ENCODE results near the gene INTS1.

DNA sequence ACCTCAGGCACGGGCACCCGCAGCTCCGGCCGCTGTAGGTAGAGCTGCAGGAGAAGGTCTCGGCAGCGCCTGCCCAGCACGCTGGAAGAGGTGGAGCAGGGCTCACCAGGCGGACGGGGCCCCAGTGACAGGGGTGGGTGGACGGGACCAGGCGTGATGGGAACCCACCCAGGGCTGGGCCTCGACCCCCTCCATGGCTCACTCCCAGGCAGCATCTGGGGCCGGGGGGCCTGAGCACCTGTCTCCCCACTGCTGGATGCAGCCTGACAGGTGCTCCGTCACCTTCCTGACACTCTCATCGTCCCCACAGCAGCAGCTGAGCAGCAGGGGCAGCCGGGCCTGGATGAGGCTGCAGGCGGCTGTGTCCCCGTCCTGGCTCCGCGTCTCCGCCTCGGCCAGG, 28.2 kb downstream of the INTS1 start:
- TF ChIP-seq POLR2A (IDR thresholded peaks at IDR 0.05; ENCODE audit: low read depth, low read length), result no peak
- TF ChIP-seq POLR2AphosphoS5 (IDR thresholded peaks at IDR 0.05; ENCODE audit: low read depth, low read length), result no peak
- no peak for TF ChIP-seq TAF1 (IDR thresholded peaks at IDR 0.05; ENCODE audit: low read depth, low read length)
- TF ChIP-seq POU2F2 (IDR thresholded peaks at IDR 0.05; ENCODE audit: low read depth, low read length), result no peak
- TF ChIP-seq SPI1 (IDR thresholded peaks at IDR 0.05; ENCODE audit: low read depth, low read length), result no peak
